Measurements from ENCODE around the gene NLN.

NLN gene

DNA sequence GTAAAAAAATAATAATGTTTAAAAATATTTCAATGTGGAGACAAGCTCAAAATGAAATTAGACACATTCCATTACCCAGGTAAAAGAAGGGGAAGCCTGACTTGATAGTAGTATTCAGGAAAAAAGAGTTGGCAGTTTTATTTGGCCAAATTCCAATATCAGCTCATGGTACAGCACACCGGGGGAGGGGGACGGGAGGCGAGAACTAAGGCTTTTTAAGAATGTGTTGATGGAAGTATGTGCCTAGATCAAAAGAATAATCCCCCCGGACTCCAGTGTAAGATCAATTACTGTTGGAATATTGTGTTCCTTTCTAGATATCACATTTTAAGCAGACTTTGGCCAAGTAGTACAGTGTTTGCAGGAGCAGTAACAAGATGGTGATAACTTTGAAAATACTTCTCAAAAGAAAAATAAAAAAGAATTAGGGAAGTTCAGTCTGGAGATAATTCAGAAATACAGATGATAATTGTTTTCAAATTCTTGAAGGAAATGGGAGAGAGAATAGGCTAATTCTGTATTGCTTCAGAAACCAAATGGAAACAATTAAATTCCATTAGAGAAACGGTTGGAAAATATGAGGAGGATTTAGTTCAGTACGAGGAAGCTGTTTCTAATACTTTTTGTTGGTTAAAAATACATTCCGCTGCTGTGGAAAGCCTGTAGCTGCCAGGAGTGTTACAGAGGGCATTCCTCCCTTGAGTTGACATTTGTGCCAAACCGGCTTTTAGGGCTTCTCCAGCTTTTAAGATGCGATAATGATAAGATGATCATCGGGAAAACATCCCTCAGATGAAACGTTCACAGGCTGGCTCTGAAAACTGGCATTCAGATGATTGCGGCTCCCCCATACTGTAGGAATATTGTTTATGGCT is 106.3 kb downstream of the NLN start:
- Histone ChIP-seq H3K27ac (ENCODE audit: low read length) (no peak overlapping the region), H3K9me3 (ENCODE audit: insufficient read depth, low read length, severe bottlenecking) (no peaks in the 10 kb centered on the region), H3K36me3 (ENCODE audit: insufficient read depth, low read length) (no peaks in the 10 kb centered on the region), H3K4me3 (ENCODE audit: low read depth in 1 of 2, low read length in 2 of 2) (no peak overlapping the region), H3K4me2 (ENCODE audit: insufficient read depth, low read length) (no peak overlapping the region), H3K9ac (ENCODE audit: low read depth, low read length) (no peak overlapping the region), H3K27me3 (ENCODE audit: insufficient read depth, low read length, poor library complexity) (no peaks in the 10 kb centered on the region), H3K79me2 (ENCODE audit: insufficient read depth, low read length) (no peaks in the 10 kb centered on the region), H4K20me1 (ENCODE audit: insufficient read depth, low read length) (no peaks in the 10 kb centered on the region), H2AFZ (ENCODE audit: low read depth, low read length) (no peak overlapping the region), H3K4me1 (ENCODE audit: insufficient read depth, low read length) (peaks cover 14% of the 10 kb centered on the region)
- ATAC-seq (ENCODE audit: insufficient read depth, low read depth) (no peak), DNase-seq (no peak)
- no peak for TF ChIP-seq EZH2 (IDR thresholded peaks at IDR 0.05; ENCODE audit: borderline replicate concordance, low read depth, low read length, severe bottlenecking)
- TF ChIP-seq, protein P1, sequence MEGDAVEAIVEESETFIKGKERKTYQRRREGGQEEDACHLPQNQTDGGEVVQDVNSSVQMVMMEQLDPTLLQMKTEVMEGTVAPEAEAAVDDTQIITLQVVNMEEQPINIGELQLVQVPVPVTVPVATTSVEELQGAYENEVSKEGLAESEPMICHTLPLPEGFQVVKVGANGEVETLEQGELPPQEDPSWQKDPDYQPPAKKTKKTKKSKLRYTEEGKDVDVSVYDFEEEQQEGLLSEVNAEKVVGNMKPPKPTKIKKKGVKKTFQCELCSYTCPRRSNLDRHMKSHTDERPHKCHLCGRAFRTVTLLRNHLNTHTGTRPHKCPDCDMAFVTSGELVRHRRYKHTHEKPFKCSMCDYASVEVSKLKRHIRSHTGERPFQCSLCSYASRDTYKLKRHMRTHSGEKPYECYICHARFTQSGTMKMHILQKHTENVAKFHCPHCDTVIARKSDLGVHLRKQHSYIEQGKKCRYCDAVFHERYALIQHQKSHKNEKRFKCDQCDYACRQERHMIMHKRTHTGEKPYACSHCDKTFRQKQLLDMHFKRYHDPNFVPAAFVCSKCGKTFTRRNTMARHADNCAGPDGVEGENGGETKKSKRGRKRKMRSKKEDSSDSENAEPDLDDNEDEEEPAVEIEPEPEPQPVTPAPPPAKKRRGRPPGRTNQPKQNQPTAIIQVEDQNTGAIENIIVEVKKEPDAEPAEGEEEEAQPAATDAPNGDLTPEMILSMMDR (IDR thresholded peaks at IDR 0.05; ENCODE audit: borderline replicate concordance, extremely low read depth, low read length, poor library complexity, severe bottlenecking): no peak

DNA sequence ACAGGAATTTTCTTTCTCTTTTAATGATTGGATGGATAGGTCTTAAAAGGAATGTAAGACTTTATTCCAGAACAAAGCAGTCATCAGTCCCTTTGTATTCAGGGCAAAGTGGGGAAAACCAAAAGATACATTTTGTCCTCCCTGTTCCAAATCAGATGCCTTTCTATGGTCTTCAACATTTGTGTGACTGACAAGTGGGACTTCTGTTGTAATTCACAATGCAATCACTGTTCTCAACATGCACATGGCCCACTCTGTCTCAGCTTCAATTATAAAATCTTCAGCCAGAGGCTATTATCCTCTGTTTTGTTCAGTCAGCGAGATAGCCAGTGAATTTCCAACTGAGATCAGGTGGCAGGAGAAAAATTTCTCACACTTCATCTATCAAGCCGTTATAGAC is 108.9 kb downstream of the NLN start:
- no peaks in the 10 kb centered on the region for H3K36me3 ChIP-seq (ENCODE audit: insufficient read depth, low read length)
- H3K9ac ChIP-seq (ENCODE audit: low read depth, low read length): no peak overlapping the region
- no peak overlapping the region for H3K4me2 ChIP-seq (ENCODE audit: insufficient read depth, low read length)
- no peaks in the 10 kb centered on the region for H3K27me3 ChIP-seq (ENCODE audit: insufficient read depth, low read length, poor library complexity)
- no peak overlapping the region for H3K4me3 ChIP-seq (ENCODE audit: low read depth in 1 of 2, low read length in 2 of 2)
- H4K20me1 ChIP-seq (ENCODE audit: insufficient read depth, low read length): no peaks in the 10 kb centered on the region
- H3K27ac ChIP-seq (ENCODE audit: low read length): no peak overlapping the region
- no peak for DNase-seq
- H3K9me3 ChIP-seq (ENCODE audit: insufficient read depth, low read length, severe bottlenecking): no peaks in the 10 kb centered on the region
- ATAC-seq (ENCODE audit: insufficient read depth, low read depth): no peak
- TF ChIP-seq, protein P1 (IDR thresholded peaks at IDR 0.05; ENCODE audit: borderline replicate concordance, extremely low read depth, low read length, poor library complexity, severe bottlenecking): no peak
- TF ChIP-seq EZH2 (IDR thresholded peaks at IDR 0.05; ENCODE audit: borderline replicate concordance, low read depth, low read length, severe bottlenecking): no peak
- H3K4me1 ChIP-seq (ENCODE audit: insufficient read depth, low read length): peaks cover 8% of the 10 kb centered on the region
- no peak overlapping the region for H2AFZ ChIP-seq (ENCODE audit: low read depth, low read length)
- H3K79me2 ChIP-seq (ENCODE audit: insufficient read depth, low read length): no peaks in the 10 kb centered on the region

DNA sequence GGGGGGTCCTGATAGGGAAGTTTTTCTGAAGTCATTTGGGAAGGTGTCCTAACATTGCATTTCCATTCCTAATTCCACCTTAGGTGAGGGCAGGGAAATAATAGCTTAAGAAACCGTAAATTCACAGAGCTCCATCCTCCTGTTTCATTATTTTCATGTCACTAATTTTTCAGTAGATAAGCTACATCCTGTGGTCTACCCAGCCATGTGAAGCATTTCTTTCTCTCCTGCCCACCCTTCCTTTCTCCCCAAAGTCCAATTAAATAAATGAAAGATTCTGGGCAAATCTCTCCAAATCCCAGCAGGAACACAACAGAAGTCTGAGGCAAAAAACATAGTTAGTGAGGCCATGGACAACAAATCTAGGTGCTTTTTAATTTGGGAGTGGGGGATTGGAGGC is 109.3 kb downstream of the NLN start:
- no peak for ATAC-seq (ENCODE audit: insufficient read depth, low read depth)
- Histone ChIP-seq H3K4me3 (ENCODE audit: low read depth in 1 of 2, low read length in 2 of 2) (no peak overlapping the region), H2AFZ (ENCODE audit: low read depth, low read length) (no peak overlapping the region), H3K36me3 (ENCODE audit: insufficient read depth, low read length) (no peaks in the 10 kb centered on the region), H3K27ac (ENCODE audit: low read length) (no peak overlapping the region), H4K20me1 (ENCODE audit: insufficient read depth, low read length) (no peaks in the 10 kb centered on the region), H3K79me2 (ENCODE audit: insufficient read depth, low read length) (no peaks in the 10 kb centered on the region), H3K9me3 (ENCODE audit: insufficient read depth, low read length, severe bottlenecking) (no peaks in the 10 kb centered on the region), H3K9ac (ENCODE audit: low read depth, low read length) (no peak overlapping the region), H3K4me1 (ENCODE audit: insufficient read depth, low read length) (peaks cover 4% of the 10 kb centered on the region), H3K27me3 (ENCODE audit: insufficient read depth, low read length, poor library complexity) (no peaks in the 10 kb centered on the region), H3K4me2 (ENCODE audit: insufficient read depth, low read length) (no peak overlapping the region)
- TF ChIP-seq, protein P1 (IDR thresholded peaks at IDR 0.05; ENCODE audit: borderline replicate concordance, extremely low read depth, low read length, poor library complexity, severe bottlenecking): no peak
- no peak for TF ChIP-seq EZH2 (IDR thresholded peaks at IDR 0.05; ENCODE audit: borderline replicate concordance, low read depth, low read length, severe bottlenecking)
- no peak for DNase-seq

Measured in DND-41 (cell line).